ENCODE data around the gene ZMIZ2.

Gene ZMIZ2

DNA sequence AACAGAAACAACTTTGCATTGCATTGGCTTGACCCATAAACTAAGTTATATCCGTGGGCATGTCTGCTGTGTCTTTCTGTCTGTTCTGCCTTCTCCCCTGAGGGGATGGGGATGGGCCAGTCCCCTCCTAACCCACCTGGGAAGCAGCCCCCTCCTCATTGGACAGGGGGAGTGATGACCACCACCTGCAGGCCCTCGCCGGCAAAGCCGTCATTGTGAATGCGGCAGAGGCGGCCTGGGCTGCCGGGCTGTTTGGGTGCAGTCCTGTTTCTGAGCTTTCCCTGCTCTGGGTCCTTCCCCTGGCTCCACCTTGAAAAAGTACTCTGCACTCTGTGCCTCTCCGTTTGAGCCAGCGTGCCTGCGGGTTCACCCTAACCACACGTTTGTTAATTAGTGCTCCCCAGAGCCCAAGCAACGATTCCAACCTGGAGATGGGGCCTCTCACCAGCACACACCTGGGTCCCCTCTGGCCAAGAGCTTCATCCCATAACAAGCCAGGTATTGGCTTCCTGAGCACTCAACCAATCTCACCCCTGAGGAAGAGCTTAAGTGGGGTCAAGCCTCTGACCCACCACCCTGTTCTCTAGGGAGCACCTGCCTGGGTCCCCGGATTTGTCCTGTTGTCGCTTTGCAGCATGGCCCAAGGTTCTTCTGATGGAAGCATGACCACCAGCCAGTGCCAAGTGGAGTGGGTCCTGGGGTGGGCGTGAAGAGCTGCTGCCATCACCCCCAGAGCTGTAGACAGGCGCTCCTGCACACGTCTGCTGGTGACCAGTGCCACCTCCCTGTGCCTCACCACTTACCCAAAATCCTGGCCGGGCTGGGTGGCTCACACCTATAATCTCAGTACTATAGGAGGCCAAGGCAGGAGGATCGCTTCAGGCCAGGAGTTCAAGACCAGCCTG is 39.4 kb upstream of the ZMIZ2 start:
- TF ChIP-seq, protein P1, sequence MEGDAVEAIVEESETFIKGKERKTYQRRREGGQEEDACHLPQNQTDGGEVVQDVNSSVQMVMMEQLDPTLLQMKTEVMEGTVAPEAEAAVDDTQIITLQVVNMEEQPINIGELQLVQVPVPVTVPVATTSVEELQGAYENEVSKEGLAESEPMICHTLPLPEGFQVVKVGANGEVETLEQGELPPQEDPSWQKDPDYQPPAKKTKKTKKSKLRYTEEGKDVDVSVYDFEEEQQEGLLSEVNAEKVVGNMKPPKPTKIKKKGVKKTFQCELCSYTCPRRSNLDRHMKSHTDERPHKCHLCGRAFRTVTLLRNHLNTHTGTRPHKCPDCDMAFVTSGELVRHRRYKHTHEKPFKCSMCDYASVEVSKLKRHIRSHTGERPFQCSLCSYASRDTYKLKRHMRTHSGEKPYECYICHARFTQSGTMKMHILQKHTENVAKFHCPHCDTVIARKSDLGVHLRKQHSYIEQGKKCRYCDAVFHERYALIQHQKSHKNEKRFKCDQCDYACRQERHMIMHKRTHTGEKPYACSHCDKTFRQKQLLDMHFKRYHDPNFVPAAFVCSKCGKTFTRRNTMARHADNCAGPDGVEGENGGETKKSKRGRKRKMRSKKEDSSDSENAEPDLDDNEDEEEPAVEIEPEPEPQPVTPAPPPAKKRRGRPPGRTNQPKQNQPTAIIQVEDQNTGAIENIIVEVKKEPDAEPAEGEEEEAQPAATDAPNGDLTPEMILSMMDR (IDR thresholded peaks at IDR 0.05) = no peak

DNA sequence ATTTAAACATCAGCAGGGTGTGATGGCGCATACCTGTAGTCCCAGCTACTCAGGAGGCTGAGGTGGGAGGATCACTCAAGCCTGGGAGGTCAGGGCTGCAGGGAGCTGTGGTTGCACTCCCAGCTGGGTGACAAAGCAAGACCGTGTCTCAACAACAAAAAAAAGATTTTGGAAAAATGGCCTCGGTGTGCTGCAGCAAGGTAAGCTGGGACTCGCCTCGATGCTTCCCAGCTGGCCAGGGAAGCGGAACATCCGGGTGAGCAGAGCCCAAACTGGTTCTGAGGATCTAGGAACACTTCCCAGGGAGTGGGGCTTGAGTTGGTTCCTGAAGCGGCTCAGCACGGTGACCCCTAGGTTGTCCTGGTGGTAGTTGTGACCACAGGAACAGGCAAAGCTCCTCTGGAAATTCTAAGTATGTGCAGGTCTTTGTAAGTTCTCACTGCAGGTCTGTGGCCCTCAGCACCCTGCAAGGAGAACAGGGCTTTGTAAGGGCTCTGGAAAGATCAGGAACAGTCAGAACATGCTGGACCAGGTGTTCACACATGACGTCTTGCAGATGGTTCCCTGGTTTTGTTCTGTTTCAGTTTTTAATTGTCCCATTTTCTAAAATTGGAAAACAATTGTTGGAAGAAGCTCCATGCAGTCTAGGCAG is 38.6 kb upstream of the ZMIZ2 start:
- TF ChIP-seq, protein P1 (IDR thresholded peaks at IDR 0.05) = no peak

DNA sequence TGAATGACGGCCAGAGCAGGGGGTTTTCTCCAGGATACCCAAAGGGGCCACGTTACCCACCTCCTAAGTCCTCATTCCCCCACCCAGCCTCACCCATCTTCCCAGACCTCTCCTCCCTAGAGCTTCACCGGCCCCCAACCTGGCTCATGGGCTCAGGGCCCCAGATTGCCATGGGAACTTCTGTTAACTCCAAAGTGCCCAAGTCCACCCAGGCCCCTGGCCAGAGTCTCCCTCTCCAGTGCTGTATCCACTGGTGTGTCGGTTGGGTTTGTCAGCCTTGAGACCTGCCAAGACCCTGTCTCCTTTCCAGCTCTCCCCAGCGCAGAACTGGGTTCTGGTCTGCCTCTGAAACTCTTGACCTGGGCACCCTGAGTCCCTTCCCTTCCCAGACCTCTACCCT is 37.1 kb upstream of the ZMIZ2 start:
- TF ChIP-seq, protein P1 (IDR thresholded peaks at IDR 0.05) = no peak

DNA sequence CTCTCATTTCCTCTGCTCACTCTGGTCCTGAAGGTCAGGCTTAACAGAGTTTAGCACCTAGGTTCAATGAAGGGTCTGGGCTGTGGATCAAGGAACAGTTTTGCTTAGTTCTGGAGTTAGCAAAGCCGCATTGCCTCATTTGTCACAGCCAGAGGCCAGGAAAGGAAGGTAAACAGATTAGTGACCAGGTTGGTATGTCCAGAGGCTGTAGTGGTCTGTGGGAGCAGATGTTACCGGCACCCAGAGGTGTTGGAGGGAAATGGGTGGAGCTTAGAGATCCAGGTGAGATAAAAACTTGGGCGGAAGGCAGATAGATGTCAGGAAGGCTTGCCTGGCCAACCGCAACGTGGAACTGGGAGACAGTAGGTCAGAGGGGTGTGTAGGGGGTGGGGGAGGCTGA is 36.6 kb upstream of the ZMIZ2 start:
- TF ChIP-seq, protein P1 (IDR thresholded peaks at IDR 0.05) = no peak

DNA sequence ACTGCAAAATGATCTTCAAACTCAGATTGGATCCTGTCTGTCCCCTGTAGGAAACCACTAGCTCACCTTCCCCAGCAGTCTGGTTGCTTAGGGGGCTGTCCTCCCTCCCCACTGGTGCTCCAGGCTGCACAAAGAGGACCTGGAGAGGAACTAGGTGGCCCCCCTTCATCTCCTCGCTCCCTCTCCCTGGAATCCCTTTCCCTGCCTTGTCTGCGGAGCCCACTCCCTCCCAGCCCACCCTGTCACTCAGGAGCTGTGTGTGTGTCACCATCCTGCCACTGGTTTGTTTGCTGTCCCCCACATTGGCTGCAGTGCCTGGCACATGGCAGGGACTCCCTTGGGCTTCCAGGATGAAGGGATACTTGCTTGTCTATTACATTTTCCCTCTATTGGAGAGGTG is 35.5 kb upstream of the ZMIZ2 start:
- TF ChIP-seq, protein P1 (IDR thresholded peaks at IDR 0.05) = no peak

DNA sequence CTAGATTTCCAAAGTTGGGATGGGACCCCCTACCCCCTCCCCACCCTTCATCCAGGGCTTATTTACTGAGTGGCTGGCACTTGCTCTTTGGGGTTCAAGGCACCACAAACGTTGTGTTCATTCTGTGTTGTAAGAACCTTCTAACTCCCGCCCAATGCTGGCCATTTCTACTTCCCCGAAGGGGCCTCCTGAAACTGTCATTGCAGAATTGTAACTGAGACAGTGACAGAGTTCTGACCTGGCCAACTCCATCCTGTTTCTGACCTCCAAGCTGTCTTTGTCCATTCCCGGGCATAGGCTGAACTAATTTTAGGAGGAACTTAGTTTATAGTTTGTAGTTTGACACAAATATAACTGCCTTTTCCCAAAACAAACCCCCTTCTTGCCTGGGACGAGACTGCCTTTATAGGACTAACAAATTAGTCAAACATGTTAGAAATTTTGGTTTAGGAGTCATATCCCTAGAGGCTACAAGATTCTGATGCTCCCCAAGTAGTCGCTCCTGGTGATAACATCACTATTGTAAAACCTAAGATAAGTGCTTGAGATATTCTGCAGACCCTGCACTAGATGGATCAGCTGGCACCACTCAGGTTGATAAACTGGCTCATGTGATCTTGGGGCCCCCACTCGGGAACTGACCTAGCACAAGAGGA is 34.8 kb upstream of the ZMIZ2 start:
- TF ChIP-seq, protein P1 (IDR thresholded peaks at IDR 0.05) = no peak

DNA sequence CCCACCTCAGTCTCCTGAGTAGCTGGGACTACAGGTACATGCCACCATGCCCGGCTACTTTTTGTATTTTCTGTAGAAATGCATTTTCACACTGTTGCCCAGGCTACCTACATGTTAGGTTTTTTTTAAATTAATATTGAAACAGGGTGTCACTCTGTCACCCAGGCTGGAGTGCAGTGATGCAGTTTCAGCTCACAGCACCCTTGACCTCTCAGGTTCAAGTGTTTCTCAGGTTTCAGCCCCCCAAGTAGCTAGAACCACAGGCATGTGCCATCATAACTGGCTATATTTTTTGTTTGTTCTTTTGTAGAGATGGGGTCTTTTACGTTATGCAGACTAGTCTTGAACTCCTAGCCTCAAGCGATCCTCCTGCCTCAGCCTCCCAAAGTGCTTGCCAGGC is 32.4 kb upstream of the ZMIZ2 start:
- TF ChIP-seq, protein P1 (IDR thresholded peaks at IDR 0.05) = no peak
